ENCODE results near the gene ZNF775. TPM values are rescaled to one million over a fixed set of nuclear protein-coding genes. Genes with fewer than 3 reads are reported as not detected.

Gene ZNF775
- total and polyA plus RNA-seq, 2 experiments from 2014 or later = 0.75 to 3.9 TPM

- Histone ChIP-seq H3K79me2 (ENCODE audit: insufficient read depth) (no peaks in the 10 kb centered on the region), H3K27me3 (replicated peaks; ENCODE audit: insufficient read depth) (no peaks in the 10 kb centered on the region; the same call in 1 of the 2 replicates), H3K4me2 (ENCODE audit: unreplicated experiment) (no peak overlapping the region), H3K36me3 (ENCODE audit: low read depth) (no peaks in the 10 kb centered on the region), H2AFZ (no peak overlapping the region), H3K9ac (no peak overlapping the region), H4K20me1 (ENCODE audit: insufficient read depth) (no peaks in the 10 kb centered on the region), H3K27ac (no peak overlapping the region), H3F3A (ENCODE audit: insufficient read depth) (no peaks in the 10 kb centered on the region), H3K9me3 (ENCODE audit: low read depth) (no peaks in the 10 kb centered on the region), H3K9me2 (ENCODE audit: insufficient read depth) (no peaks in the 10 kb centered on the region), H3K4me1 (ENCODE audit: insufficient read depth) (0 out of 2 replicates have a peak, but pooled peaks cover 4% of the 10 kb centered on the region), H3K4me3 (no peak overlapping the region)
- no peak for DNase-seq
- 65 to 75% methylated on average over 14 to 18 of the region's 18 CpGs for WGBS, 2 experiments (ENCODE audit: low coverage in 1 of 2, low lambda C conversion rate in 2 of 2, missing lambda C conversion rate in 2 of 2)
- TF ChIP-seq EZH2 (IDR thresholded peaks at IDR 0.05; ENCODE audit: insufficient read depth, poor library complexity, severe bottlenecking) = no peak
- TF ChIP-seq EZH2phosphoT487 (IDR thresholded peaks at IDR 0.05; ENCODE audit: insufficient read depth, low read depth) = no peak
- in situ Hi-C loops (cut with MboI) = no loop called here
Observed at GRCh38 chr7:150332852-150333635, 46.1 kb upstream of the ZNF775 start.

- Histone ChIP-seq H4K20me1 (ENCODE audit: insufficient read depth) (no peaks in the 10 kb centered on the region), H3K4me2 (ENCODE audit: unreplicated experiment) (no peak overlapping the region), H3K79me2 (ENCODE audit: insufficient read depth) (no peaks in the 10 kb centered on the region), H3K4me3 (no peak overlapping the region), H3K27me3 (replicated peaks; ENCODE audit: insufficient read depth) (no peaks in the 10 kb centered on the region; the same call in 1 of the 2 replicates), H3K9me2 (ENCODE audit: insufficient read depth) (no peaks in the 10 kb centered on the region), H3K36me3 (ENCODE audit: low read depth) (no peaks in the 10 kb centered on the region), H3K27ac (no peak overlapping the region), H3K4me1 (ENCODE audit: insufficient read depth) (0 out of 2 replicates have a peak, but pooled peaks cover 4% of the 10 kb centered on the region), H3K9ac (no peak overlapping the region), H2AFZ (no peak overlapping the region), H3F3A (ENCODE audit: insufficient read depth) (no peaks in the 10 kb centered on the region), H3K9me3 (ENCODE audit: low read depth) (no peaks in the 10 kb centered on the region)
- TF ChIP-seq EZH2phosphoT487 (IDR thresholded peaks at IDR 0.05; ENCODE audit: insufficient read depth, low read depth) (no peak), EZH2 (IDR thresholded peaks at IDR 0.05; ENCODE audit: insufficient read depth, poor library complexity, severe bottlenecking) (no peak)
- in situ Hi-C loops (cut with MboI) = no loop called here
- 76 to 78% methylated on average over 10 of the region's 10 CpGs for WGBS, 2 experiments (ENCODE audit: low coverage in 1 of 2, low lambda C conversion rate in 2 of 2, missing lambda C conversion rate in 2 of 2)
- no peak for DNase-seq
Observed at GRCh38 chr7:150333659-150334058, 45.5 kb upstream of the ZNF775 start.

DNA sequence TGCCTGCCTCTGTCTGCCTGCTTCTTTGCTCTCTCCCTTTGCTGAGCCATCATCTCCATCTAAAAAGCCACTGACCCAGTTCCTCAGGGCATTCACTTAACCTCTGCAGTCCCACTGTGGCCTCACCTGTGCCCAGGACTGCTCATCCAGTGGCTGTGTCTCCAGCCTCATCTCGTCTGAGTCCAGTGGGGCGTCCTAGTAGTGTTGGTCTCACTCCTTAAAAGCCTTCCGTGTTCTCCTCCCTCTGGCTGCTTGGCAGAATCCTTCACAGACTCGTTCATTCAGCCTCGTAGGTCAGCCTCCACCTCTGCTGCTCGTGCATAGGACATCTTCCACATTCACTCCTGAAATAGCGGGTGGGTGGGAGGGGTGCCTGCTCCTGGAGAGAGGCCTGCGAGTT is 45.0 kb upstream of the ZNF775 start:
- no peak for TF ChIP-seq EZH2phosphoT487 (IDR thresholded peaks at IDR 0.05; ENCODE audit: insufficient read depth, low read depth)
- TF ChIP-seq EZH2 (IDR thresholded peaks at IDR 0.05; ENCODE audit: insufficient read depth, poor library complexity, severe bottlenecking) = no peak
- Histone ChIP-seq H3K27me3 (replicated peaks; ENCODE audit: insufficient read depth) (no peaks in the 10 kb centered on the region; the same call in 1 of the 2 replicates), H3K27ac (no peak overlapping the region), H3K4me1 (ENCODE audit: insufficient read depth) (0 out of 2 replicates have a peak, but pooled peaks cover 4% of the 10 kb centered on the region), H3K9ac (no peak overlapping the region), H3K9me2 (ENCODE audit: insufficient read depth) (no peaks in the 10 kb centered on the region), H3K36me3 (ENCODE audit: low read depth) (no peaks in the 10 kb centered on the region), H3K4me3 (no peak overlapping the region), H4K20me1 (ENCODE audit: insufficient read depth) (no peaks in the 10 kb centered on the region), H3F3A (ENCODE audit: insufficient read depth) (no peaks in the 10 kb centered on the region), H3K4me2 (ENCODE audit: unreplicated experiment) (no peak overlapping the region), H3K79me2 (ENCODE audit: insufficient read depth) (no peaks in the 10 kb centered on the region), H3K9me3 (ENCODE audit: low read depth) (no peaks in the 10 kb centered on the region), H2AFZ (no peak overlapping the region)
- WGBS, 2 experiments (ENCODE audit: low coverage in 1 of 2, low lambda C conversion rate in 2 of 2, missing lambda C conversion rate in 2 of 2) = 58 to 61% methylated on average over 8 of the region's 8 CpGs
- in situ Hi-C loops (cut with MboI) = no loop called here
- no peak for DNase-seq

GRCh38 chr7:150335108-150335773 is 43.9 kb upstream of the ZNF775 start:
- H3K9me3 ChIP-seq (ENCODE audit: low read depth) = no peaks in the 10 kb centered on the region
- TF ChIP-seq EZH2 (IDR thresholded peaks at IDR 0.05; ENCODE audit: insufficient read depth, poor library complexity, severe bottlenecking) (no peak), EZH2phosphoT487 (IDR thresholded peaks at IDR 0.05; ENCODE audit: insufficient read depth, low read depth) (no peak)

More at GRCh38 chr7:150335108-150335773, 43.9 kb upstream of the ZNF775 start:
- Histone ChIP-seq H3K4me3 (no peak overlapping the region), H3K36me3 (ENCODE audit: low read depth) (no peaks in the 10 kb centered on the region), H2AFZ (no peak overlapping the region), H3F3A (ENCODE audit: insufficient read depth) (no peaks in the 10 kb centered on the region), H3K9me2 (ENCODE audit: insufficient read depth) (no peaks in the 10 kb centered on the region), H3K4me2 (ENCODE audit: unreplicated experiment) (no peak overlapping the region), H3K9ac (no peak overlapping the region), H4K20me1 (ENCODE audit: insufficient read depth) (no peaks in the 10 kb centered on the region), H3K27ac (no peak overlapping the region), H3K4me1 (ENCODE audit: insufficient read depth) (0 out of 2 replicates have a peak, but pooled peaks cover 4% of the 10 kb centered on the region), H3K79me2 (ENCODE audit: insufficient read depth) (no peaks in the 10 kb centered on the region), H3K27me3 (replicated peaks; ENCODE audit: insufficient read depth) (no peaks in the 10 kb centered on the region; the same call in 1 of the 2 replicates)
- DNase-seq = peak; percentile 66
- WGBS, 2 experiments (ENCODE audit: low coverage in 1 of 2, low lambda C conversion rate in 2 of 2, missing lambda C conversion rate in 2 of 2) = 31 to 34% methylated on average over 7 of the region's 7 CpGs
- in situ Hi-C loops (cut with MboI) = no loop called here
